ENCODE data around the gene SYNDIG1.

Gene SYNDIG1

DNA sequence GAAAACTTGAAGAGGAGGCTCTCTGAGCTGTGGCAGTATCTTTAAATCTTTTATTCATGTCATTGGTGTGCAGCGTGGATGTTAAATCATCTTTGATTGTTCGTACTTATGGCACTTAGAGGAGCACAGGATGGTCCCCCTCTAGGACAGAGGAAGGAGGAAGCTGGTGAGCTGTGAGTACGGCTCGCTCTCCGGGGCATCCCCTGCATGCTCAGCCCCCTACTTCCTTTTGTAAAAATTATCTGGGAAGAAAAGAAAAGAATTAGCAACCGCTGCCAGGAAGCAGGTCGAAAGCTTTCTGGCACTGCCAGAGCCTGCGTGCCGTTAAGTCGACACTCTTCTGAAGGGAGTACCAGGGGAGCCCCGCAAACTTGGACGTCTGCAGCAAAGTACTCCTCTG lies 158.5 kb downstream of the SYNDIG1 start:
- Histone ChIP-seq H3K27me3 (ENCODE audit: insufficient read depth, poor library complexity, severe bottlenecking) (no peaks in the 10 kb centered on the region), H3K27ac (replicated peaks) (no peak overlapping the region), H3K4me3 (replicated peaks; ENCODE audit: insufficient read depth, low read length) (no peak overlapping the region)
- TF ChIP-seq, protein P1, sequence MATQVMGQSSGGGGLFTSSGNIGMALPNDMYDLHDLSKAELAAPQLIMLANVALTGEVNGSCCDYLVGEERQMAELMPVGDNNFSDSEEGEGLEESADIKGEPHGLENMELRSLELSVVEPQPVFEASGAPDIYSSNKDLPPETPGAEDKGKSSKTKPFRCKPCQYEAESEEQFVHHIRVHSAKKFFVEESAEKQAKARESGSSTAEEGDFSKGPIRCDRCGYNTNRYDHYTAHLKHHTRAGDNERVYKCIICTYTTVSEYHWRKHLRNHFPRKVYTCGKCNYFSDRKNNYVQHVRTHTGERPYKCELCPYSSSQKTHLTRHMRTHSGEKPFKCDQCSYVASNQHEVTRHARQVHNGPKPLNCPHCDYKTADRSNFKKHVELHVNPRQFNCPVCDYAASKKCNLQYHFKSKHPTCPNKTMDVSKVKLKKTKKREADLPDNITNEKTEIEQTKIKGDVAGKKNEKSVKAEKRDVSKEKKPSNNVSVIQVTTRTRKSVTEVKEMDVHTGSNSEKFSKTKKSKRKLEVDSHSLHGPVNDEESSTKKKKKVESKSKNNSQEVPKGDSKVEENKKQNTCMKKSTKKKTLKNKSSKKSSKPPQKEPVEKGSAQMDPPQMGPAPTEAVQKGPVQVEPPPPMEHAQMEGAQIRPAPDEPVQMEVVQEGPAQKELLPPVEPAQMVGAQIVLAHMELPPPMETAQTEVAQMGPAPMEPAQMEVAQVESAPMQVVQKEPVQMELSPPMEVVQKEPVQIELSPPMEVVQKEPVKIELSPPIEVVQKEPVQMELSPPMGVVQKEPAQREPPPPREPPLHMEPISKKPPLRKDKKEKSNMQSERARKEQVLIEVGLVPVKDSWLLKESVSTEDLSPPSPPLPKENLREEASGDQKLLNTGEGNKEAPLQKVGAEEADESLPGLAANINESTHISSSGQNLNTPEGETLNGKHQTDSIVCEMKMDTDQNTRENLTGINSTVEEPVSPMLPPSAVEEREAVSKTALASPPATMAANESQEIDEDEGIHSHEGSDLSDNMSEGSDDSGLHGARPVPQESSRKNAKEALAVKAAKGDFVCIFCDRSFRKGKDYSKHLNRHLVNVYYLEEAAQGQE (IDR thresholded peaks at IDR 0.05; ENCODE audit: insufficient replicate concordance, low read depth), result no peak
- no peak for TF ChIP-seq POLR2AphosphoS5 (IDR thresholded peaks at IDR 0.05; ENCODE audit: low read depth)
- no peak for TF ChIP-seq GABPA (IDR thresholded peaks at IDR 0.05; ENCODE audit: low read depth)
- no peak for TF ChIP-seq SPI1 (IDR thresholded peaks at IDR 0.05; ENCODE audit: borderline replicate concordance, low read depth)
- TF ChIP-seq, protein P2, sequence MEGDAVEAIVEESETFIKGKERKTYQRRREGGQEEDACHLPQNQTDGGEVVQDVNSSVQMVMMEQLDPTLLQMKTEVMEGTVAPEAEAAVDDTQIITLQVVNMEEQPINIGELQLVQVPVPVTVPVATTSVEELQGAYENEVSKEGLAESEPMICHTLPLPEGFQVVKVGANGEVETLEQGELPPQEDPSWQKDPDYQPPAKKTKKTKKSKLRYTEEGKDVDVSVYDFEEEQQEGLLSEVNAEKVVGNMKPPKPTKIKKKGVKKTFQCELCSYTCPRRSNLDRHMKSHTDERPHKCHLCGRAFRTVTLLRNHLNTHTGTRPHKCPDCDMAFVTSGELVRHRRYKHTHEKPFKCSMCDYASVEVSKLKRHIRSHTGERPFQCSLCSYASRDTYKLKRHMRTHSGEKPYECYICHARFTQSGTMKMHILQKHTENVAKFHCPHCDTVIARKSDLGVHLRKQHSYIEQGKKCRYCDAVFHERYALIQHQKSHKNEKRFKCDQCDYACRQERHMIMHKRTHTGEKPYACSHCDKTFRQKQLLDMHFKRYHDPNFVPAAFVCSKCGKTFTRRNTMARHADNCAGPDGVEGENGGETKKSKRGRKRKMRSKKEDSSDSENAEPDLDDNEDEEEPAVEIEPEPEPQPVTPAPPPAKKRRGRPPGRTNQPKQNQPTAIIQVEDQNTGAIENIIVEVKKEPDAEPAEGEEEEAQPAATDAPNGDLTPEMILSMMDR (IDR thresholded peaks at IDR 0.05; ENCODE audit: insufficient read depth, low read length), result no peak
- DNase-seq (ENCODE audit: low read depth in 1 of 2, low spot score in 1 of 2), result no peak

DNA sequence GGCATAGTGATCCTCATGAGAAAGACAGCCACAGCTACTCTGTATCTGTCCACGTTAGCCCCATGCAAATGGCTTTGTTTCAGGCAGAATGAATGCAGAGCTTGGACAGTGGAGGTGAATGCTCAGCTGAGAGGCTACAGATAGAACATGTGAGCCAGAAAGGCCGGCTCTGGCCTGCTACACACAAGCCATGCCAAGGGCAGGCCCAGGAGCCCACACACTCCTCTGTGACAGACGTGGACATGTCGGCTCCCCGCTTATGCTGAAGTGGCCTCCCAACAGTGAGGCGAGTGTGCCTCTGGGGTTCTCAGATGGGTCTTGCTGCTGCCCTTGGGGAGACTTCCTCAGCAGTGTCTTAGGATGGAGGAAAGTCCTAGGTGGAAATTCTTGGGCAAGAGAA lies 159.6 kb downstream of the SYNDIG1 start:
- no peak for DNase-seq (ENCODE audit: low read depth in 1 of 2, low spot score in 1 of 2)
- Histone ChIP-seq H3K4me3 (replicated peaks; ENCODE audit: insufficient read depth, low read length) (no peak overlapping the region), H3K27ac (replicated peaks) (no peak overlapping the region), H3K27me3 (ENCODE audit: insufficient read depth, poor library complexity, severe bottlenecking) (no peaks in the 10 kb centered on the region)
- TF ChIP-seq, protein P2 (IDR thresholded peaks at IDR 0.05; ENCODE audit: insufficient read depth, low read length), result no peak
- TF ChIP-seq GABPA (IDR thresholded peaks at IDR 0.05; ENCODE audit: low read depth) (no peak), POLR2AphosphoS5 (IDR thresholded peaks at IDR 0.05; ENCODE audit: low read depth) (no peak), SPI1 (IDR thresholded peaks at IDR 0.05; ENCODE audit: borderline replicate concordance, low read depth) (no peak)
- TF ChIP-seq, protein P1 (IDR thresholded peaks at IDR 0.05; ENCODE audit: insufficient replicate concordance, low read depth), result no peak

DNA sequence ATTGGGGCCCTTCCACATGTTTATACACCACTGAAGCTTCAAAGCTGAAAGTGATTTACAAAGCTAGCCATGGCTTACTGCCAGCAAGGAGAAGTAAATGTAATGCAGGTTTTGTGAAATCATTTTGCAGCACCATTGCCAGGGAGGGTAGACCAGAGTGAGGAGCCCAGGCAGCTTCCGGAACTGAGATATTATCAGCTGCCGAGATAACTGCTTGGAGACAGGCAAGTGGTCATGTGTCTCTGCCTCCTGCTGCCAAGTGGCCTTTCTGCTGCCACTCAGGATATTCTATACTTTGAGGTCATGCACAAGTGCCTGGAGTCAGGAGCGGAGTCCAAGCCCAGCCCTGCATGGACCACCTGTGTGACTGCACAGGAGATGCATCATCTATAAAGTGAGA lies 160.2 kb downstream of the SYNDIG1 start:
- TF ChIP-seq, protein P2 (IDR thresholded peaks at IDR 0.05; ENCODE audit: insufficient read depth, low read length), result no peak
- TF ChIP-seq, protein P1 (IDR thresholded peaks at IDR 0.05; ENCODE audit: insufficient replicate concordance, low read depth), result no peak
- TF ChIP-seq SPI1 (IDR thresholded peaks at IDR 0.05; ENCODE audit: borderline replicate concordance, low read depth) (no peak), GABPA (IDR thresholded peaks at IDR 0.05; ENCODE audit: low read depth) (no peak), POLR2AphosphoS5 (IDR thresholded peaks at IDR 0.05; ENCODE audit: low read depth) (no peak)
- DNase-seq (ENCODE audit: low read depth in 1 of 2, low spot score in 1 of 2), result peak in 1 of 2 experiments; percentile 75
- no peaks in the 10 kb centered on the region for H3K27me3 ChIP-seq (ENCODE audit: insufficient read depth, poor library complexity, severe bottlenecking)
- H3K27ac ChIP-seq (replicated peaks), result no peak overlapping the region
- no peak overlapping the region for H3K4me3 ChIP-seq (replicated peaks; ENCODE audit: insufficient read depth, low read length)
